Myometrial cell (primary cell): ENCODE measurements around the gene AP3M1. TPM values are rescaled to one million over a fixed set of nuclear protein-coding genes. Genes with fewer than 3 reads are reported as not detected.

ENCODE experiments used
- total RNA-seq: library from RNA; depleted of rRNA; stranded (reverse); fragments of >200 nt; gene quantifications from 2 replicates; pipeline ENCODE4 v1.2.3, GENCODE V29; 2015

AP3M1 gene, protein sequence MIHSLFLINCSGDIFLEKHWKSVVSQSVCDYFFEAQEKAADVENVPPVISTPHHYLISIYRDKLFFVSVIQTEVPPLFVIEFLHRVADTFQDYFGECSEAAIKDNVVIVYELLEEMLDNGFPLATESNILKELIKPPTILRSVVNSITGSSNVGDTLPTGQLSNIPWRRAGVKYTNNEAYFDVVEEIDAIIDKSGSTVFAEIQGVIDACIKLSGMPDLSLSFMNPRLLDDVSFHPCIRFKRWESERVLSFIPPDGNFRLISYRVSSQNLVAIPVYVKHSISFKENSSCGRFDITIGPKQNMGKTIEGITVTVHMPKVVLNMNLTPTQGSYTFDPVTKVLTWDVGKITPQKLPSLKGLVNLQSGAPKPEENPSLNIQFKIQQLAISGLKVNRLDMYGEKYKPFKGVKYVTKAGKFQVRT
- 31.4 and 31.5 TPM in 2 replicates for total RNA-seq

DNA sequence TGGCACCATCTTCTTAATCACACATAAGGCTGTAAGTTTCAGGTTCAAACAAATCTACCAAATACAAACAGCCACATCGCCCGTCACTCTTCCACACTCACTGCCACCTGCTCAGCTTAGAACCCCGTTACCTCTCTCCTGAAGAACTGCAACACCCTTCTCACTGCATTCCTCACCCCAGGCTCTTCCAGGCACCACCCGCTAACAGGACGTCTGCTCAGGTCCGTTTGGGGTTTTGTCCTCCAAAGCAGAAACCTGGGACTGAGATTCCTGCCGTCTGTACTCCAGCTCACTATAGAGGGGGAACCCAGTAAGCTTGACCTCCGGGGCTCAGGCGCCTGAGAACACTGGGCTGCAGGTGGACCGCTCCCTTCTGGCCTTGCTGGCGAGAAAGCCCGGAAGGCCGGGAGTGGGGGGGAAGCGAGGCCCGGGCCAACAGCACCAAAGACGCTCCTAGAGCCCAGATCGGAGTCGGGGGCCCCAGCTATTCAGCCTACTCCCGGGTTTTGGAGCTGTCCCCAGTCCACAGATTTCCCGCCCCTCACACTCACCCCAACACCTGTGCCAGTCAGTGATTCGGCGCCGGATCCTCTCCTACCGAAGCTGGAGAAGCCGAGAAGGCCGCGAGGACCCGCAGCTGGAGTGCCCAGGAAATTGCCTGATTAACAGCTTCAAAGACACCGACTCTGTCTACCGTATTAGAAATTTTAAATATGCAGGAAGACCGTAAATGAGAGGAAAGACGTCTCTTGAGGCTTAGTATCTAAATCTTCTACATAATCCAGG lies at the start of gene AP3M1:
Gene AP3M1, minus strand, starts transcription at position 625 of the 786 bp plus-strand sequence. CDS start 12,449 bp downstream, outside the sequence.

DNA sequence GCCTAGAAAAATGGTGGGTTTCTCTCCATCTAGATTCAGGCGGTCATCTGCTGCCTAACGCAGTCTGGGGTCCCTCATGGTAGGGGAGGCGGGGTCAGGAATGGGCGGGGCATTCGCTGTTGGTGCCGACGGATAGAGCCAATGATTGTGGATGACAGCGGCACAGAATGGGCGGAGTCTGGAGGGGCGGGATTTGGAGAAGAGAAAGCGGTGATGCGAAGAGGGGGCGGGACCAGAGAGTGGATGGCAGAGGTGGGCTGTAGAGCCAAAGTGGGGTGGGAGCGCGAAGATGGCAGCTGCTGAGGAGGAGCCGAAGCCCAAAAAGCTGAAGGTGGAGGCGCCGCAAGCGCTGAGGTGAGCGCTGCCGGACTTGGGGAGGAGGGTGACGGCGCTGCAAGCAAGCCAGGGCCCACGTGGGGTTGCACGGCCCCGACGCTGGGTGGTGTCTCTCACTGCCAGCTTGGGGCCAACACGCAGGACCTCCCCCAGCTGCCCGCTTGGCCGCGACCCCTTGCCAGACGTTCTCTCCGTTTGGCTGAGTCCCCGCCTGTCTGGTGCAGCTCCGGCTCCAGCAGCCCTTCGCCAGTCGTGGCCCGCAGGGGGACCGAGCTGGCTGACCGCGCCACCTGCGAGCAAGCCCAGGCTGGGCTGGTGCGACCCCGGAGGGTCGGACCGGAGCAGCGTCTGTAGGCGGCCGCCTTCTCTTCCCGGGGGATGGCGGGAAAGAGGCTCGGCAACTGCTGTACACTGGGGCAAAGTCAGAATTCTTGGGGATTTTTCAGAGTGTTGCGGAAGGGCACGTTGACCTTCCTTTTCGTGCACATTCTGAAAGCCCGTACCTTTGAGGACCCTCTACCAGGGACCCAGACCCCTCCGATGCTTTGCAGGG lies 606 bp upstream of the AP3M1 start, which contains the start of gene ADK:
Gene ADK, plus strand, starts transcription at position 232 of the 889 bp plus-strand sequence. Its CDS starts 58 bp downstream, at position 290.

Other genes starting within 250 kb of the AP3M1 start
- gene PLAU, start 239.7 kb downstream of the AP3M1 start, total RNA-seq = 14.9 and 25.1 TPM in 2 replicates
- 120 and 126 TPM in 2 replicates for gene VCL, start 152.7 kb downstream of the AP3M1 start, total RNA-seq
- gene ADK, start 393 bp upstream of the AP3M1 start, total RNA-seq = 76.0 and 85.3 TPM in 2 replicates